ENCODE data around the gene EPS15. TPM values are rescaled to one million over a fixed set of nuclear protein-coding genes. Genes with fewer than 3 reads are reported as not detected.
A peak's percentile ranks its signal among the peaks of the same experiment; 100 is the strongest.

The EPS15 gene
- total RNA-seq, 1 donor from 2014 or later: 50.1 TPM

- Mint-ChIP-seq H3K4me1 (ENCODE audit: low read depth) (peaks cover 52% of the 10 kb centered on the region), H3K27me3 (ENCODE audit: low read depth) (no peaks in the 10 kb centered on the region), H3K4me3 (ENCODE audit: low read depth) (peak overlapping the region; percentile 93), H3K27ac (peak overlapping the region; percentile 88), H3K9me3 (no peaks in the 10 kb centered on the region), H3K36me3 (ENCODE audit: low read depth) (peaks cover 8% of the 10 kb centered on the region)
- DNase-seq (ENCODE audit: low spot score): peak; percentile 55
- intact Hi-C loops (cut with micrococcal nuclease): loop anchor here (1.0 to 10.0 kb wide), 4 partner anchors 14 to 554 kb away; partner anchors contain the start of genes FAF1 and OSBPL9
These were observed 449 bp downstream of the EPS15 start for GRCh38 chr1:51518586-51519047.

GRCh38 chr1:51518033-51518585 is 957 bp downstream of the EPS15 start:
- Mint-ChIP-seq H3K27ac (peak overlapping the region; percentile 88), H3K36me3 (ENCODE audit: low read depth) (peaks cover 8% of the 10 kb centered on the region), H3K4me3 (ENCODE audit: low read depth) (peak overlapping the region; percentile 93), H3K27me3 (ENCODE audit: low read depth) (no peaks in the 10 kb centered on the region), H3K4me1 (ENCODE audit: low read depth) (peaks cover 52% of the 10 kb centered on the region), H3K9me3 (no peaks in the 10 kb centered on the region)
- DNase-seq (ENCODE audit: low spot score): peak; percentile 26
- intact Hi-C loops (cut with micrococcal nuclease): loop anchor here (2.0 to 10.0 kb wide), 3 partner anchors 13 to 553 kb away; partner anchors contain the start of gene FAF1

- H3K27me3 Mint-ChIP-seq (ENCODE audit: low read depth): no peaks in the 10 kb centered on the region
- DNase-seq (ENCODE audit: low spot score): no peak
- intact Hi-C loops (cut with micrococcal nuclease): loop anchor here (2.0 to 10.0 kb wide), 3 partner anchors 13 to 553 kb away; partner anchors contain the start of gene FAF1
- peak overlapping the region; percentile 93 for H3K4me3 Mint-ChIP-seq (ENCODE audit: low read depth)
- peaks cover 56% of the 10 kb centered on the region for H3K4me1 Mint-ChIP-seq (ENCODE audit: low read depth)
- peaks cover 8% of the 10 kb centered on the region for H3K36me3 Mint-ChIP-seq (ENCODE audit: low read depth)
- H3K9me3 Mint-ChIP-seq: no peaks in the 10 kb centered on the region
- peak overlapping the region; percentile 88 for H3K27ac Mint-ChIP-seq
These were observed 1.6 kb downstream of the EPS15 start for GRCh38 chr1:51517361-51518032.

DNA sequence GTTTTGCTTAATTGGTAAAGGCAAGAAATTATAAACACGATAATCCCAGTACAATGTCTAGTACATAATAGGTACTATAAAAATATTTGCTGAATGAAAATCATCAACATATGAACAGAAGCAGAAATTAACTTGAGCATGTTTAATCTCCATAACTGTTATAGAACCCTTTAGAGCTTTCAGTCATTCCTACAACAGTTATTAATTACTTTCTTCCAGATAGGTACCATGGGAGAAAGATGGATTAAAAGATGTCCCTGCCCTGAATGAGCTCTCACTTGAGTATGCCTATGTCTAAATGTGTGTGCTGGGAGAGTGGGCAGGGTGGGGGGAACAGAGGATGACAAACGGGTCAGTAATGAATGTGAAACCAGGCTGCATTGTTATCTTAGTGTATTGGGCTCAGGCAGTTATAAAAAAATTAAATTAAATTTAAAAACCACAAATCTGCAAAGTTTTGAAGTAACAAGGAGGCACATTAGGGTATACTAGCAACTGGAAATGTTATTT is 2.4 kb downstream of the EPS15 start:
- Mint-ChIP-seq H3K27ac (no peak overlapping the region), H3K27me3 (ENCODE audit: low read depth) (no peaks in the 10 kb centered on the region), H3K36me3 (ENCODE audit: low read depth) (peaks cover 8% of the 10 kb centered on the region), H3K9me3 (no peaks in the 10 kb centered on the region), H3K4me3 (ENCODE audit: low read depth) (peak overlapping the region; percentile 42), H3K4me1 (ENCODE audit: low read depth) (peaks cover 63% of the 10 kb centered on the region)
- no peak for DNase-seq (ENCODE audit: low spot score)
- intact Hi-C loops (cut with micrococcal nuclease): loop anchor here (10.0 kb wide), 1 partner anchor 552 kb away; the partner anchor contains the start of gene FAF1

- Mint-ChIP-seq H3K27me3 (ENCODE audit: low read depth) (no peaks in the 10 kb centered on the region), H3K36me3 (ENCODE audit: low read depth) (peaks cover 8% of the 10 kb centered on the region)
- intact Hi-C loops (cut with micrococcal nuclease): loop anchor here (10.0 kb wide), 1 partner anchor 551 kb away; the partner anchor contains the start of gene FAF1
These were observed 3.0 kb downstream of the EPS15 start for GRCh38 chr1:51515982-51516648.

DNA sequence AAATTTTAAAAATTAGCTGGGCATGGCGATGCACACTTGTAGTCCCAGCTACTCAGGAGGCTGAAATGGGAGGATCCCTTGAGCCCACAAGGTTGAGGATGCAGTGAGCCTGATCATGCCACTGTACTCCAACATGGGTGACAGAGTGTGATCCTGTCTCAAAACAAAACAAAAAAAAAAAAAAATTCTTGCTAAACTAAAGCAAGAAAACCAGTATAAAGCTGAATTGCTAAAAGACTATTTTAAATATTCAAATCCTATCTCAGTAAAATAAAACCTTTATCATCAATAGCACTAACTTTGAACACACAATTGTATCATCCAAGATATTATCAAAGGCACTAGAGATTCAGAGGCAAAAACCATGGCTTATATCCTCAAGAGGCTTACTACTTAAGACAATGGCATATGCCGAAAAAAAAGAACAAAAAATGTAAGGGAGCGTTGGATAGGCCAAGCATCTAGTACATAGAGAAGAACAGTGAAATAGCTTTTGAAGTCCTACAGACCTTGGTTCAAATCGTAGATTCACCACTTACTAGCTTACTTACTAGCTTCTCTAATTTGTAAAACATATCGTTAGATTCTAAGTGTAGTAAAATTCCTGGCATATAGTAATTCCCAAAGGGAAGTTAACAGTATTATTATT is 3.6 kb downstream of the EPS15 start:
- H3K36me3 Mint-ChIP-seq (ENCODE audit: low read depth): peaks cover 8% of the 10 kb centered on the region
- DNase-seq (ENCODE audit: low spot score): no peak
- intact Hi-C loops (cut with micrococcal nuclease): loop anchor here (10.0 kb wide), 1 partner anchor 551 kb away; the partner anchor contains the start of gene FAF1
- no peak overlapping the region for H3K4me3 Mint-ChIP-seq (ENCODE audit: low read depth)
- H3K9me3 Mint-ChIP-seq: no peaks in the 10 kb centered on the region
- no peak overlapping the region for H3K27ac Mint-ChIP-seq
- no peaks in the 10 kb centered on the region for H3K27me3 Mint-ChIP-seq (ENCODE audit: low read depth)
- peaks cover 57% of the 10 kb centered on the region for H3K4me1 Mint-ChIP-seq (ENCODE audit: low read depth)

More at GRCh38 chr1:51515982-51516648, 3.0 kb downstream of the EPS15 start:
- no peak for DNase-seq (ENCODE audit: low spot score)
- no peak overlapping the region for H3K4me3 Mint-ChIP-seq (ENCODE audit: low read depth)
- no peaks in the 10 kb centered on the region for H3K9me3 Mint-ChIP-seq
- no peak overlapping the region for H3K27ac Mint-ChIP-seq
- peaks cover 62% of the 10 kb centered on the region for H3K4me1 Mint-ChIP-seq (ENCODE audit: low read depth)

- intact Hi-C loops (cut with micrococcal nuclease): loop anchor here (10.0 kb wide), 1 partner anchor 550 kb away; the partner anchor contains the start of gene FAF1
- H3K27me3 Mint-ChIP-seq (ENCODE audit: low read depth): no peaks in the 10 kb centered on the region
- H3K4me3 Mint-ChIP-seq (ENCODE audit: low read depth): no peak overlapping the region
- no peak overlapping the region for H3K27ac Mint-ChIP-seq
- H3K36me3 Mint-ChIP-seq (ENCODE audit: low read depth): peaks cover 13% of the 10 kb centered on the region
- peaks cover 54% of the 10 kb centered on the region for H3K4me1 Mint-ChIP-seq (ENCODE audit: low read depth)
- H3K9me3 Mint-ChIP-seq: no peaks in the 10 kb centered on the region
- DNase-seq (ENCODE audit: low spot score): no peak
These were observed 4.3 kb downstream of the EPS15 start for GRCh38 chr1:51514733-51515132.

GRCh38 chr1:51512606-51513005 is 6.5 kb downstream of the EPS15 start:
- no peaks in the 10 kb centered on the region for H3K27me3 Mint-ChIP-seq (ENCODE audit: low read depth)
- DNase-seq (ENCODE audit: low spot score): no peak
- no peak overlapping the region for H3K4me3 Mint-ChIP-seq (ENCODE audit: low read depth)
- peaks cover 6% of the 10 kb centered on the region for H3K36me3 Mint-ChIP-seq (ENCODE audit: low read depth)
- H3K27ac Mint-ChIP-seq: no peak overlapping the region
- H3K4me1 Mint-ChIP-seq (ENCODE audit: low read depth): peaks cover 52% of the 10 kb centered on the region
- H3K9me3 Mint-ChIP-seq: no peaks in the 10 kb centered on the region
- intact Hi-C loops (cut with micrococcal nuclease): loop anchor here (10.0 kb wide), 1 partner anchor 548 kb away; the partner anchor contains the start of gene FAF1

DNA sequence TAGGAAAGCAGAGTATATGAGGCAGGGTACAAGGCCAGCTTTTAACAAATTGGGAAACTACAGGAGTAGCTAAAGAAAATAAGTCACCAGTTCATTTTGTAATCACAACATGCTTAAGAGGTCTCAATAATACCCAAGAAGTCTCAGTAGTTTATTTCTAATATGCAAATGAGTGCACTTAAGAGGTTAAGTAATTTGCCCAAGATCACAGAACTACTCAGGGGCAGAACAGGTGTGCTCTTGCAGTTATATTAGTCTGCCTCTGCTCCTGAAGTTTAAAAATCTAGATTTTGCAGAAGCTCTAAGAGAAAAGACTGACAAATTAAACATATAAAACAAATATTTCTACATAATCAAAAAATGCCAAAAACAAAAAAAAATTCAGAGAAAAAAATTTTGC is 6.9 kb downstream of the EPS15 start:
- Mint-ChIP-seq H3K4me1 (ENCODE audit: low read depth) (peaks cover 47% of the 10 kb centered on the region), H3K9me3 (no peaks in the 10 kb centered on the region), H3K27me3 (ENCODE audit: low read depth) (no peaks in the 10 kb centered on the region), H3K4me3 (ENCODE audit: low read depth) (no peak overlapping the region), H3K36me3 (ENCODE audit: low read depth) (peaks cover 9% of the 10 kb centered on the region), H3K27ac (no peak overlapping the region)
- intact Hi-C loops (cut with micrococcal nuclease): loop anchor here (10.0 kb wide), 1 partner anchor 547 kb away; the partner anchor contains the start of gene FAF1
- DNase-seq (ENCODE audit: low spot score): no peak

DNA sequence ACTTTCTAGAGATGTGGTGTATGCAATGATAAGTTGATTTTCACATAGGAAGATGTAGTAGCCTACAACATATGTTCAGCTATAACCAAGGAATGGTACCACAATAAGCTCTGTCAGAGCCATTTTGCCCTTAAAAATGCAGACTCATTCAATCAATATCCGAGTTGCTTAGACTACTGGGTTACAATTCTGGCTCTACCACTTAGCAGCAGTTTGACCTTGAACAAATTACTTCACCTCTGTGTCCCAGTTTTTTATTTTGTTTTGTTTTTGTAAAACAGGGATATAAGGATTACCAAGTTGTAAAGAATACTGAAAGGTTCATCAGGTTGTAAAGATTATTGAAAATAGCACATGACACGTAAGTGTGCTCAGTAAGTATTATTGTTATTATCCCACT is 9.3 kb downstream of the EPS15 start:
- Mint-ChIP-seq H3K27me3 (ENCODE audit: low read depth) (no peaks in the 10 kb centered on the region), H3K4me1 (ENCODE audit: low read depth) (peaks cover 38% of the 10 kb centered on the region), H3K4me3 (ENCODE audit: low read depth) (no peak overlapping the region), H3K9me3 (no peaks in the 10 kb centered on the region), H3K27ac (no peak overlapping the region), H3K36me3 (ENCODE audit: low read depth) (peaks cover 21% of the 10 kb centered on the region)
- intact Hi-C loops (cut with micrococcal nuclease): loop anchor here (10.0 kb wide), 1 partner anchor 545 kb away; the partner anchor contains the start of gene FAF1
- no peak for DNase-seq (ENCODE audit: low spot score)

DNA sequence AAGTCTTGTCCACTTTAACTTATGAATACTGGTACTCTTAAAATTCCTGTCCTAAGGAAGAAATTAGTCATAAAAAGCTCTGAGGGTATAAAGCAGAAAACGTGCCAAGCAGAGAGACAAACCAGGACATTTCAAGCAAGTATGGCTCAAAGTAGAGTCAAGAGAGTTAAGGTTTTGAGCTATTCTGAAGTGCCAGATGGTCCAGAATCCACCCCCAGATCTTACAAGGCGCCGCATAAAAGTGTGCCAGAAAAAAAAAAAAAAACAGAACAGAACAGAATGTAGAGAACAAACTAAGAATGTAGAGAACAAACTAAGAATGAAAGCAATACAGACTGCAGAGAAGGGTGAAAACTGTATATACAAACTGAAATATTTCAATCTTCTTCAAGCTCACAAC is 12.5 kb downstream of the EPS15 start:
- Mint-ChIP-seq H3K9me3 (no peaks in the 10 kb centered on the region), H3K27ac (peak overlapping the region; percentile 36), H3K36me3 (ENCODE audit: low read depth) (peaks cover 40% of the 10 kb centered on the region), H3K4me1 (ENCODE audit: low read depth) (peaks cover 20% of the 10 kb centered on the region), H3K27me3 (ENCODE audit: low read depth) (no peaks in the 10 kb centered on the region), H3K4me3 (ENCODE audit: low read depth) (no peak overlapping the region)
- intact Hi-C loops (cut with micrococcal nuclease): no loop called here
- no peak for DNase-seq (ENCODE audit: low spot score)
